HL-60 (cell line): ENCODE data around the gene AMPD2.

ENCODE experiments used
- CTCF ChIP-seq: IDR thresholded peaks from one replicate; pipeline ENCODE4 v1.5.1; 2011; ENCODE audit warnings: low read length, control low read depth, inconsistent platforms; ENCODE audit not compliant: insufficient read depth
- GABPA ChIP-seq: IDR thresholded peaks from 2 replicates; pipeline ENCODE4 v1.6.1; 2012; ENCODE audit warnings: low read depth
- POLR2AphosphoS5 ChIP-seq: IDR thresholded peaks from 2 replicates; pipeline ENCODE4 v1.6.1; 2012; ENCODE audit warnings: low read depth
- REST ChIP-seq: IDR thresholded peaks from 2 replicates; pipeline ENCODE4 v1.6.1; 2012; ENCODE audit warnings: low read depth; ENCODE audit not compliant: insufficient replicate concordance
- SPI1 ChIP-seq: IDR thresholded peaks from 2 replicates; pipeline ENCODE4 v1.6.1; 2012; ENCODE audit warnings: low read depth, mild to moderate bottlenecking, borderline replicate concordance

- TF ChIP-seq CTCF (no peak), GABPA (no peak), REST (no peak), POLR2AphosphoS5 (no peak), SPI1 (no peak)
These were observed 2.3 kb upstream of the AMPD2 start for GRCh38 chr1:109617291-109617801.
